Epidermal melanocyte (primary cell): Measurements from ENCODE around the gene MOXD1.
A peak's percentile ranks its signal among the peaks of the same experiment; 100 is the strongest.

Experiments used
- DNase-seq: peaks from one replicate; pipeline ENCODE4 v3.0.0; 2011; ENCODE audit warnings: low spot score; ENCODE audit not compliant: insufficient read length

The MOXD1 gene

DNA sequence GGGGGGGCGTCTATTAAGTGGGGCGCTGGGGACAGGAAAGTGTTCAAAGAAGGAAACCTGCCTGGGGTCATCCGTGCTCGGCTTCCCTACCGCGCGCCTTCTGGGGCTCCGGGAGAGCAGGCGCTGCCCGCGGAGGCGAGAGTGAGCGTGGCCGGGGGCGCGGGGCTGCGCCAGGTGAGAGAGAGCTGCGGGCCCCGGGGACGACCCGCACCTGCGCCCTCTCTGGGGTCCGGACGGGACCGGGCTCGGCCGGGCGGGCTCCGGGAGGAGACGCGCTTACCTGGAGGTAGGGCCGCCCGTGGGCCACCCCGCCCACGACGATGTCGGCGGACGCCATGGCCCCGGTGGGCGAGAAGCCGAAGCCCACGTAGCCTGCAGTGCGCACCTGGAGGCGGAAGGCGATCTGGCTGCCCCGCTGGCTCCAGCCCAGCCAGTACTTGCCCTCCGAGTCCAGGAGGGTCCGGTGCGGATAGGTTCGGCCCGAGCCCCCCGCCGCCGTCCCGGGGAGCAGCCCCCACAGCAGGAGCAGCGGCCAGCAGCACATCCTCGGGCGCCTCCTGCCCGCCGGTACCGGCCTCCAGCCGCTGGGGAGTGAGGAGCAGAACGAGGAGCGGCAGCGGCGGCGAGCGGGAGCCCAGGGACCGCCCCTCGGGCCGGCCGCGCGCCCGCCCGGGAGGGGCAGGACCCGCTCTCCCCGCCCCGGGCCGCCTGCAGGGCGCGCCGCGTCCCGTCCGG, at the start of gene MOXD1:
MOXD1 (minus strand) TSS at position 593 of the 735 bp plus-strand sequence; CDS start at position 544, 49 bp downstream.
- peak; percentile 67 for DNase-seq

DNA sequence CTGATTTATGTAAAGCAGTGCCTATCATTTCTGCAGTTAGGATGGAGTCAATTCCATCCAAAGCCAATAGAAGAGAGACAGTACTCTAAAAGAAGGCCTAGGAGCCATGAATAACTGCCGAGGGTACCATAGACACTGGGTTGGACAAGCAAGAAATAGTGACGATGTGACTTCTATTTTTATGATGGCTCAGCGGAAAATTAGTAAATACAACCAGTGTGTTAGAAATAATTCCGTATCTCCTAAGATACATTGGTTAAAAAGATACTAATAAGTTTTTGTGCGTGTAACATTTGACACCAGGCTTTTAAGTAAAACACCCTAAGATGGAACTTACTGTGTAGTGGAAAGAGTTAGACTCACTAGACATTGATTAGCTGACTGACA, 45.6 kb upstream of the MOXD1 start:
- no peak for DNase-seq

DNA sequence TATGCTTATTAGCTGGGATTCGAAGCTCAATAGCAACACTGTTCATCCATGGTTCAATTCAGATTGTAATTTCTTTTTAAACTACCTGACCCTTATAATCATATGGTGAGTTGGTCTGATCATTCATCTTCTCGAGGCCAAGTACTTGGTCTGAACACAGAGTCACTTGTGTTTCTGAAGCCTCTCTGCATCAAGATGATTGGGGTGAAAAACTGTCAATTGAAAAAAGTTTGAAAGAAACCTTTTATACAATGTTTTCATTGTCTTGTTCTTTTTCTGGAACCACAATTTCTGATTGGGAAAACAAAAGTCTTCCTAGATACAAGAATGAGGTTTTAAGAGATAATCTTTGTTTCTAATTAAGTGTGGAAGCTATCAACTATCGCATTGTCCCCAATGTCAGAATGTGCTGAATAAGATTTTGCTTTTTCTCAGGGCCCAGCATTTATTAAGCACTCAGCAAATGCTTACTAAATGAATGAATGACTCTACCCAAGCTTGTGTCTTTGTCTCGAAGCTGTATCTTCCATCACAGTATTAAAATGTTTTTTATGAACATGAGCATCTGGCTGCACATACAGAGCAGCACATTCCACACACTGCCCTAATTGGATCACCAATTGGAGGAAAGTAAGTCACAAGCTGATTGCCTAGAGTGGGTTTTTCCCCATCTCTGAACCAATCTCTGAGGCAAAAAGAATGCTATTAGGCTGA, 45.0 kb upstream of the MOXD1 start:
- DNase-seq = no peak

DNA sequence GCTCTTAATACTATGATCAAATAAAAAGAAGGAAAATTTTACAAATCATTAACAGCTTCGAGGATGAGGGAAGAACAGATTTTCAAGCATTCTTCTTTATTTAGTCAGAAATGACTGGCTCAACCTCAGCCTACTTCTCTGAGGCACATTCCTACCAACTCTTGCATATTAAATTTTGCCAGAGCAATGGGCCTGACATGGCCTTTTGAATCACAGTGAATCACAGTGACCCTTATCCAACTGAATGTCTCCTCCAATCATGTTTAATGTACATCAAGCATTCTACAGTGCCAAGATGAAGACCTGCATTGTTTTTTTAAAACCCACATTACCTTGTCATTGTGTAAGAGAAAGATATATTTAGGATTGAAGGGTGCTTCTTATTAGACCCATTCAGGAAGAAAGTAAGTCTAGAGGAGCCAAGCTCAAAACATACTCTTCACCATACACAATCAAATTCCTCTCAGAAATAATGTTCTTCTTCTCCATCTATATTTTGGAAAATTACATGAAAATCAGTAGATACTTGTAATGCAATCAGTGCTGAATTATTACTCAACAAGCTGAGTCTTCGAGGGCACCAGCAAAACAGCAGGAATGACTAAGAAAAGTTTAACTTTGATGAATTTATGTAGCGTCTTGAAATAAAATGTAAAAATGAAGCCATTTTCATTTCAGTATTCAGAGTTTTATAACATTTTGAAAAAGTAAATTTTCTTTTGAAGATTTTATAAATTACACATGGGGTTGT, 44.1 kb upstream of the MOXD1 start:
- no peak for DNase-seq

DNA sequence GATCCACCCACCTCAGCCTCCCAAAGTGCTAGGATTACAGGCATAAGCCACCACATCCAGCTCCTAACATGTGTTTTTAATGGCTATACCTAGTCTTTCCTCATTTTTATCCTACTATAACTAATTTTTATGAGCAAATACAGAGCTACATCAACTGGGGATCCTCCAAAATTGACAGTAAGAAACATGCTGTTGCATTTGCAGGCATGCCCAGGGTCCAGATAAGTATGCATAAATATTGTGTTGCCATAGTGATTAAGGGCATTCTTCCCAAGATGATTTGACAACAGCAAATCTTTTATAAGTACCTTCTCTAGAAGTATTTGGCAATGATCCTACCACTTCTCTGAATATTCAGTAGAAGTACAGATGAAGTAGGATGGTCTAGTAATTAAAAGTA, 41.9 kb upstream of the MOXD1 start:
- DNase-seq = no peak

DNA sequence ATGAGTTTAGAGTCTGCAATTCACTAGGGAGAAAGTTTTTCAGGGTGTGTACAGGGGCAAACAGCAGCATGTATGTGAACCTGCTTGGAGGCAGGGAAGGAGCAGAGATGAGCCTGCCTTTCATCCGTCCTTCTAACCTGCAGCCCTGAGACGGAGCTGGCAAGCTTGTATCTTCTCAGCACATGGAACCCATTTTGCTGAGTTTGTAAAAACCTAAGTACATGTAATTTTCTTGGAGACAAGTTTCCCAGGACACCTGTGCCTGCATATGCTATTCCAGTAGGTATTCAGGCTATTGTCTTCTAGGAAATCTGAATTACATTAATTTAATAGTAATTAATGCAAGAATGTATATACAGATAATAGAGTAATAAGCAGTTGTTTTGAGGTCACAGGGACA, 28.8 kb upstream of the MOXD1 start:
- no peak for DNase-seq

DNA sequence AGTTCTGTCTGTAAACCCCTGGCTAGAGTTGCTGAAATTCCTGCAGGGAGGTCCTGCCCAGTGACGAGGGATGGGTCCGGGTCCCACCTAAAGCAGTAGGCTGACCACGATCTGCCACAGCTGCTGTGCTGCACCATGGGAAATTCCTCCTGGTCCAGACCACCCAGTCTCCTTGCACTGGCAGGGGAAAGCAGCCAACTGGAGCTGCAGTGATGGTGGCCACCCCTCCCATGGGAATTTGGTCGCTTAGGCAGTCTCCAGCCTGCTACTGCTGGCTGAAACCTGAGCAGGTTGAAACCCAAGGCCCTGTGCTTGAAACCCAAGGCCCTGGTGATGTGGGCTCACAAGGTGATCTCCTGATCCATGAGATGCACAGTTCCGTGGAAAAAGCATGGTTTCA, 23.9 kb upstream of the MOXD1 start:
- DNase-seq = no peak

DNA sequence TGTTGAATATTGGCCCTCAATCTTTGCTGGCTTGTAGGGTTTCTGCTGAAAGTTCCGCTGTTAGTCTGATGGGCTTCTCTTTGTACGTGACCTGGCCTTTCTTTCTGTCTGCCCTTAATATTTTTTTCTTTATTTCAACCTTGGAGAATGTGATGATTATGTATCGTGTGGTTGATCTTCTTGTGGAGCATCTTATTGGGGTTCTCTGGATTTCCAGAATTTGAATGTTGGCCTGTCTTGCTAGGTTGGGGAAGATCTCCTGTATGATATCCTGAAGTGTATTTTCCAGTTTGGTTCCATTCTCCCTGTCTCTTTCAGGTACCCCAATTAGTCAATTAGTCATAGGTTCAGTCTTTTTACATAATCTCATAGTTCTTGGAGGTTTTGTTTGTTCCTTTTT, 22.6 kb upstream of the MOXD1 start:
- no peak for DNase-seq

DNA sequence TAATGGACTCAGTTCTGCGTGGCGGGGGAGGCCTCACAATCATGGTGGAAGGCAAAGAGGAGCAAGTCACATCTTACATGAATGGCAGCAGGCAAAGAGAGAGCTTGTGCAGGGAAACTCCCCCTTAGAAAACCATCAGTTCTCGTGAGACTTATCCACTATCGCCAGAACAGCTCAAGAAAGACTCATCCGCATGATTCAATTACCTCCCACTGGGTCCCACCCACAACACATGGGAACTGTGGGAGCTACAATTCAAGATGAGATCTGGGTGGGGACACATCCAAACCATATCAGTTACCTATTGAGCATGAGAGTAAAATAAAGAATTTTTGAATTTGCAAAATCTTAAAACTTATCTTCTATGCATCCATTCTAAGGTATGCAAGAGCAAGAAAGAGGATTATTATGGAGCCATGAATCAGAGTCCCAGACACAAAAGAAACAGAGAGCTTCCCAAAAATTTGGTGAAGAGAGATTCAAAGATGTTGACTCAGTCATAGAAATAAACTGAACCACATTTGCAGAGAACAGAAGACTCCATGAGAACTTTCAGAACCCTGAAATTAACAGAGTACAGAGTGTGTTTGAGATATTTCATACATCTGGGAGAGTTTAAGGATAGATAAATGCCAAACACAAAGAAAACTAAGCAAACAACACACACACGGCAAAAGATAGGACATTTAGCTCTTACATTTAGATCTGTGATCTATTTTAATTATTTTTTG, 17.1 kb upstream of the MOXD1 start:
- DNase-seq = no peak

DNA sequence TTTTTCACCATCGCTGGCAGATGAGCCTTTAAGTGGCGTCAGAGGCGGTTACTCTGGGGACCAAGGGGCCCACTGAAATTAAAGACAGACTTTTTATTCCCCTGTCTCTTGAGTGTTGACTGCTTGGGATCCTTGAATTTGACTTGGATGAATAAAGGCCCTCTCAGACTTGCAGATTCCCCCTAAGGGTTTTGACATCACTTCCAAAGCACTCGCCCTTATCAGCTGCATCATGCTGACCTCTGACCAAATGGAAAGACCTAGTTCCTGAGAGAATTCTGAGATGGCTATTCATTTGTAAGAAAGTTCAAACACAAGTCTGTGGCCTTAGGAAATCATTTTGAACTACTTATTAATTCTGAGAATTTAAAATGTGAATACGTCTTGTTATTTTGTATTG, 13.5 kb upstream of the MOXD1 start:
- DNase-seq = no peak

DNA sequence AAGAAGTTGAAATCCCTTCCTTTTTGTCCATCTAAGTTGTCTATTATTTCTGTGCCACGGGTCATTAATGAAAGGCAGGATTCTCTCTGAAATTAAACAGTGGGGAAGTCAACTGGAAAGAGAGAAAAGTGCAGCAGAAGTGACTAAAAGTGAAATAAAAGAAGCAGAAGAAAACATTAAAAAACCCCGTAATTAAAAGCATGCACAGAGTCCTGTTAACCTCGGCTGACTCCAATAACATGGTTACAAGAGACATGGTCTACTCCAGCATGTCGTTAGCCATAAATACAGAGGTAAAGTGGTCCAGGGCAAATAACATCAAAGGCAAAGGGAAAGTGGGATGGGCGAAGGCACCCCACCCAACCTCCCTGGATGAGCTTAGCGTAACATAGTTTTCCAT, 13.0 kb upstream of the MOXD1 start:
- no peak for DNase-seq

DNA sequence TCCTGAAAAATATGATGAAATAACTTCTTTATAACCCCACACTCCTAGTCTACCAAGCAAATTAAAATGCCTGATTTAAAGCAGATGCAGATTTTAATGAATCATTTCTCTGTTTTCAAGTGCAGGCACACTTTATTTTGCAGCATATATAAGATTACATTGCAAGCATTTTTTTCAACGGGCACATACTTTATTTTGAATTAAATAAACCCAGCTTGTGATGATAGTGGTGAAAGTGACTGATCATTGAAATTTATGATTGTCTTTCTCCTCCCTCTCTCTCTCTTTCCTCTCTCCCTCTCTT, 12.2 kb upstream of the MOXD1 start:
- no peak for DNase-seq

DNA sequence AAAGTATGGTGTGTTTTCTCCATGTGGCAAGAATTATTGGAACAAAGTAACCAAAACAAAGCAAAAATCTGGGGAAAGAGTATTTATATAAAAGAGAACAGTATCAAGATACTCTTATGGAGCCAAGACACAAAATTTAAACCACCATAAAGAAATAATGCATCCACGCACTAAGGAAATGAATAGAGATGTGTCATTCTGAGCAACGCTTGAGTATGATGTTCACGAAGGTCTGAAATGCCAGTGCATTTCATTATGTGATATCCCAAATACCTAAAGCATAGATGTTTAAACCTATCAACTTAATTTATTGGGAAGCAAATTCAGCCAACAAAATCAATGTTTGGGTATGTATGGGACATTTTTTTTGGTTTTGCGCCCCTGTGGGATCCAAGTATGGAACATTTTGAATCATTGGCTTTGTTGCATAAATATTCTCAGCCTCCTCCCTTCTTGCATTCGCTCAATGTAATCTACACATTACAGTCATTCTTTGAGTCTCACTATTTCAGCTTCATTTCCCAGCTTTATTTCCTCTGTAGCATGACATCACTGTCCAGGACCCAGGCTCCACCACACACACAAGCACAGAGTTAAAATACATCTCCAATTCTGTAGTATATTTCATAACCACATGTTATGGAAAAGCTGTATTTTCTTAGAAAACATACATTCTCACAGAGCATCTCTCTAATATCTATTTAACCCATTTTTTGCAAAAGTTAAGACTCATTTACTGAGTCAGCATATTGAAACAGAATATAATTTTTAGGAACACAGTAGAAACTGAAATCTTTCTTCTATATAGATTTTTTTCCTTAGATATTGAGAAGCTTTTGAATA, 11.6 kb upstream of the MOXD1 start:
- no peak for DNase-seq

DNA sequence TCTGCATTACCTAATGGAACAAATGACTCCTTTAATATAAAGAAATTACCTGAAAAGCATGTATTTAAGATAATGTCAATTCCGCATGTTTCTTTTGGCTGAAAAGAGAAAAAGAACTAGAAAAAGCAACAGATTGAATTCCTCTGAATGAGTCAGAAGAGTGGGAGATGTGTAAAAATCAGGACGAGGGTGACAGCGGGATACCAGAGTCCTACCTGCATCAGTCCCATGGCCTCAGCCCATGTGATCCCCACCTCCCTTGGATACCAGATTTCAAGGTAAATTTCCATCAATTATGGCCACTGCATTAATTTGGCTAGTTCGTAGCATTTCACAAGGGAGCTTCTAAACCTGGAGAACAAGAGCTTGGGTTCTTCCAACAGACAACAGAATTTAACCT, 10.0 kb upstream of the MOXD1 start:
- no peak for DNase-seq

DNA sequence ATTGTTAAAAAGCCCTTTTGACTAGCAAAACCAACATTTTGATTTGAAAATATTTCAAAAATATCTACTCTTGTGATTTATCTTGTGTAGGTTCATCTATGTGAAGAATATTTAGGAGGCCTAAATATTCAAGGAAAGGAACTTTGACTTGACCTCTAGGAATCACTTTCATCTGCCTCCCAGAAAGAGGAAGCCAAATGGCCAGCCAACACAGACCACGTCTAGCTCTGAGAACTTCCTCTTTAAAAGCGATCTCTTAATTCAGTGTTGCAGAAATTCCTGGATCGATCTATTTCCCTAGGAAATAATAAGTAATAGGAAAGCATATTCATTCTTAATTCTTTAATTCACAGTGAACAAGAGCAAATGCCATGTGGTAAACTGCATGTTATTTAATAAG, 9.6 kb upstream of the MOXD1 start:
- no peak for DNase-seq

DNA sequence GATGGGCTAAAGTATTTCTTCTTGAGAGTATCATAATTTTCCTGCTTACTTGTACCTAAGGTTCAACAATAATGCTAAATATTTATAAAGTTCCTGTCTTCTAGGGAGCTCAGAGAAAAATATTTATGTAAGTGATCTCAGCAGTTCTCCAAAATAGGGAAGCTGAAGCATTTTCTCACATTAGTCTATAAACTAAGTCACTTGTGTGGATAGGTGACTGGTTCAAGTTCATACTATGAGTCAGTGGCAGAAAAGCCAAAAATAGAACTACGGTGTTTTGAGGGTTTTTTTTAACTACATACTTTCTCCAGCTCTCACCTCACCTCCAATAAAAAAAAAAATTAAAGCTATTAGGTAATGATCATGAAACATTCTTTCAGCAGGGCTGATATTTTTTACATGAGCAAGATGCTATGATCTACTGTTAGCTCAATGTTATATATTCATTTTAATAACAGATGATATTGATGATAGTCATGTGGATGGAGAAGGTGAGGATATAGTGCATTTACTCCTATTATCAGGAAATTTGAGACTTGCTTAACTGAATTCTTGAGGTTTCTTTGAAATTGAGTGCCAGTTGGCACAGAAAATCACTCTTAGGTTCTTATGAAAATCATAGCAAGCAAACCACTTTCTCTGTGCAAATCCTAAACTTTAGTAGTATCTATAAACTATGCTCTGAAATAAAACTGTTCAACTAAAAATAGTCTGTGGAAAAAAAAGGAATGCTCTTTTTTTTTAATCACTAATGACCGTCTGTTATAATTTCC, 4.1 kb upstream of the MOXD1 start:
- no peak for DNase-seq

DNA sequence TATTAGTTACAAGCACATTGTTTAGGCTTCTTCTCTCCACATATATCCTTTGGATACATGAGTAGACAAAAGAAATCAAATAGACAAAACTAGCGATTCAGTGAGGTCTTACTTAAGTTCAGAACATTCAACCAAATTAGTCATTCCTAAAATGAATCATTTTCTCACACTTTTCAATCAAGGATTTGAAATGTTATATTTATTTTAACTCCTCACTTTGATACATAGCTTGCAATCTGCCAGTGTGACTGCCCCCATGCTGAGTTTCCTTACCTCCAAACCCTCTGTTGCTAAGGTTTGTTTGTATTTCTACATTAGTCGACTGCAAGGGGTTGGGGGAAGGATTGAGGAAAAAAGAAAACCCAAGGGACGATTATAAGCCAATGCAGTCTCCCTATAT, 3.5 kb upstream of the MOXD1 start:
- DNase-seq = no peak

DNA sequence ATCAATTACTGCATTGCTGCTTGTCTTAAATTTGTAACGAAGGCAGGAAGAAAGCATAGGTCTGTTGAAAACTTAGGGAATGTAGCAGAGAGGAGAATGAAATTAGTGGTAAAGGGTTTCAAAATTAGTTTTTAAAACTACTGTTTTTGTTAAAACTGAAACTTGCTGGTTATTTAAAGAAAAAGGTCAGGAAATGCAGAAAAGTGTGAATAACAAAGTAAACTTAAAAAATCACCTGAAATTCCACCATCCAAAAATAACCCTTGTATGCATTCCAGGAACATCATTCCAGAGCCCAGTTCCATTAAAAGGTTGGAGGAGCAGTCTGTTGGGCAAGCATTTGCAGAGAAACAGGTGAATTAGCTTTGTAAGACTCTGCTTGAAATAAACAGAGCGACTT, 3.1 kb upstream of the MOXD1 start:
- DNase-seq = no peak

DNA sequence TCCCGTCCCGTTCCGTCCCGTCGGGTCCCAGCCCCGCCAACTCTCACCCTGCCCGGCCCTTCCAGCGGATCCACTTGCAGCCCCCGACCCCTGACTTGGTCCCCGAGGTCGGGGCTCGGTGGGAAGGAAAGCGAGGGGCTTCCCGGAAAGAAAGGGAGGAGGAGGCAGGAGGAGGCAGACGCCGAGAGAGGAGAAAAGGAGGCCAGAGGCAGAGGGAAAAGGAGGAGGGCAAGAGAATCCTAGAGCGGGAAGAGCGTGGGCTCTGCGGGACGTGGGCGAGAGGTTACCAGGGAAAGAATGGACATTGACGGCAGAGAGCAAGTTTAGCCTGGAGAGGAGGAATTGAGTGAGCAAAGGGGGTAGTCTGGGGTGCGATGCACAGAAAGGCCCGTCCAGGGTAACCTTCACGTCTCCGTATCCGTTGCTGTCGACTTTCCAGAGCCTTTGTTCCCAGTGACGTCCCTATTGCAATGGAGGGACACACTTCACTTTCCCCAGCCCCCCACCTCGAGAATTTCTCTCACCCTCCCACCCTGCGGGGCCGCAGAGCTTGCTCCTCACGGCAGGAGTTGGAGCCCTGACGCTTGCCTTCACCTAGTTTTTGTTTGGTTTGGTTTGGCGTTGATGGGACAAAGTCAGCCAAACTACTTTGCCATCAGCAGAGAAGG, 477 bp upstream of the MOXD1 start:
- no peak for DNase-seq

DNA sequence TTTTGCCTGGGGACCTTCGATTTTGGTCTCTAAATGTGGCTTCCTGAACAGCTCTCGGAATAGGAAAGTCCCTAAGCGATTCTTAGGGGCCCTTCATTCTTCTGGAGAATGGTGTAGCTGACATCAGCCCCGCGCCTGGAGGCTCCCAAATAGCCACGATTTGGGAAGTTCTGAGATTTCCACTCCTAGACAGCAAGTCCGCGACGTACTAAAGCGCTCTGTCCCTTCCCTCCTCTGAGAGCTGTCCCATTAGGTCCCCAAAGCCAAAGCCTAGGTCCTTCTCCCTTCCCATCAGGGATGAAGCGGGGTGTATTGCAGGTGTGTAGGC, 756 bp downstream of the MOXD1 start:
- no peak for DNase-seq
